Measurements from ENCODE around the gene PRRC2B.
"Not testable (repeated sequence)": the region's sequence is repeated elsewhere in the genome, so short reads cannot be mapped to it uniquely, and the experiment has no call there.

Gene PRRC2B

GRCh38 chr9:131487001-131487400, 93.1 kb downstream of the PRRC2B start:
- no peak for DNase-seq (ENCODE audit: low spot score)

- no peak for DNase-seq (ENCODE audit: low spot score)
These were observed 93.7 kb downstream of the PRRC2B start for GRCh38 chr9:131487621-131488031.

- no peak for DNase-seq (ENCODE audit: low spot score)
These were observed 96.6 kb downstream of the PRRC2B start for GRCh38 chr9:131490514-131490913.

- DNase-seq (ENCODE audit: low spot score), result no peak
These were observed 97.3 kb downstream of the PRRC2B start for GRCh38 chr9:131491001-131491710.

GRCh38 chr9:131492070-131492469, 98.2 kb downstream of the PRRC2B start:
- DNase-seq (ENCODE audit: low spot score), result no peak

- no peak for DNase-seq (ENCODE audit: low spot score)
These were observed 100.5 kb downstream of the PRRC2B start for GRCh38 chr9:131494296-131494870.

- DNase-seq (ENCODE audit: low spot score), result no peak
These were observed 101.9 kb downstream of the PRRC2B start for GRCh38 chr9:131495785-131496184.

- DNase-seq (ENCODE audit: low spot score), result no peak
These were observed 103.0 kb downstream of the PRRC2B start for GRCh38 chr9:131496844-131497405.

- no peak for DNase-seq (ENCODE audit: low spot score)
These were observed 105.4 kb downstream of the PRRC2B start for GRCh38 chr9:131499254-131499767.

GRCh38 chr9:131500377-131500776, 106.5 kb downstream of the PRRC2B start:
- DNase-seq (ENCODE audit: low spot score), result peak; percentile 30

GRCh38 chr9:131500939-131501541, 107.2 kb downstream of the PRRC2B start:
- peak; percentile 69 for DNase-seq (ENCODE audit: low spot score)

GRCh38 chr9:131502781-131503625, 109.1 kb downstream of the PRRC2B start, which contains the start of gene POMT1:
TSS of gene POMT1 (plus strand) at chr9:131502918. CDS start at chr9:131504219, 1,301 bp downstream.
- DNase-seq (ENCODE audit: low spot score), result peak; percentile 83

GRCh38 chr9:131503626-131504465, 110.0 kb downstream of the PRRC2B start:
- peak; percentile 42 for DNase-seq (ENCODE audit: low spot score)

GRCh38 chr9:131505012-131505411, 111.1 kb downstream of the PRRC2B start:
- DNase-seq (ENCODE audit: low spot score), result no peak

- no peak for DNase-seq (ENCODE audit: low spot score)
These were observed 117.5 kb downstream of the PRRC2B start for GRCh38 chr9:131511416-131511815.

GRCh38 chr9:131511880-131512279, 118.0 kb downstream of the PRRC2B start:
- no peak for DNase-seq (ENCODE audit: low spot score)

GRCh38 chr9:131513177-131513576, 119.3 kb downstream of the PRRC2B start:
- no peak for DNase-seq (ENCODE audit: low spot score)

GRCh38 chr9:131515559-131516031, 121.7 kb downstream of the PRRC2B start:
- DNase-seq (ENCODE audit: low spot score), result not testable (repeated sequence)

- DNase-seq (ENCODE audit: low spot score), result no peak
These were observed 122.2 kb downstream of the PRRC2B start for GRCh38 chr9:131516100-131516499.

GRCh38 chr9:131516930-131517329, 123.0 kb downstream of the PRRC2B start:
- no peak for DNase-seq (ENCODE audit: low spot score)

- no peak for DNase-seq (ENCODE audit: low spot score)
These were observed 123.9 kb downstream of the PRRC2B start for GRCh38 chr9:131517761-131518190.

Data from SW480 (cell line).